ENCODE data around the gene ITGBL1. TPM values are rescaled to one million over a fixed set of nuclear protein-coding genes. Genes with fewer than 3 reads are reported as not detected.

ITGBL1 gene
- total and polyA plus RNA-seq, 2 donors (not counting 1 experiment from before 2014, with no cell fraction given), result not detected

- H2AFZ ChIP-seq (ENCODE audit: insufficient read depth, low read depth, low read length, poor library complexity, severe bottlenecking), result no peak overlapping the region
- no peak overlapping the region for H3K9ac ChIP-seq (ENCODE audit: low read length)
- CTCF ChIA-PET, result no interaction called here
- DNase-seq, result no peak
- no peak overlapping the region for H3K4me2 ChIP-seq (replicated peaks; ENCODE audit: low read depth, low read length, poor library complexity, severe bottlenecking)
- no peak overlapping the region for H3K27ac ChIP-seq (ENCODE audit: low read length in 2 of 2)
- no peaks in the 10 kb centered on the region for H4K20me1 ChIP-seq (ENCODE audit: control insufficient read depth, insufficient read depth, low read length, poor library complexity, severe bottlenecking)
- no peak overlapping the region for H3K27ac Mint-ChIP-seq
- POLR2A ChIA-PET, result no interaction called here
- intact Hi-C loops (cut with micrococcal nuclease), result no loop called here
- H3K9me3 ChIP-seq (ENCODE audit: control extremely low read depth in 1 of 3, control insufficient read depth in 2 of 3, insufficient read depth in 1 of 3, low read length in 2 of 3), result no peaks in the 10 kb centered on the region
- H3K27me3 ChIP-seq (replicated peaks in 1 of 4; ENCODE audit: control extremely low read depth in 1 of 4, control insufficient read depth in 3 of 4, insufficient read depth in 4 of 4, low read length in 3 of 4), result no peaks in the 10 kb centered on the region
- H3K4me3 Mint-ChIP-seq, result no peak overlapping the region
- H3K4me3 ChIP-seq (ENCODE audit: control extremely low read depth in 1 of 5, extremely low read depth in 1 of 5, insufficient read depth in 1 of 5, low read depth in 2 of 5, low read length in 4 of 5), result no peak overlapping the region
- no peaks in the 10 kb centered on the region for H3K4me1 ChIP-seq (ENCODE audit: control insufficient read depth in 2 of 2, insufficient read depth in 2 of 2, low read length in 2 of 2)
- no peaks in the 10 kb centered on the region for H3K4me1 Mint-ChIP-seq
- ATAC-seq (ENCODE audit: low read depth), result no peak
- H3K79me2 ChIP-seq (ENCODE audit: control insufficient read depth, insufficient read depth, low read length), result no peaks in the 10 kb centered on the region
- TF ChIP-seq EZH2 (IDR thresholded peaks at IDR 0.05; ENCODE audit: borderline replicate concordance, insufficient read depth, low read depth, low read length, poor library complexity, severe bottlenecking) (no peak), CTCF (IDR thresholded peaks at IDR 0.05) (no peak)
- no peaks in the 10 kb centered on the region for H3K36me3 ChIP-seq (replicated peaks in 1 of 2; ENCODE audit: control extremely low read depth in 1 of 2, control insufficient read depth in 1 of 2, extremely low read depth in 1 of 2, insufficient read depth in 2 of 2, low read length in 1 of 2)
- H3K9me3 Mint-ChIP-seq (ENCODE audit: insufficient read depth), result no peaks in the 10 kb centered on the region
- no peaks in the 10 kb centered on the region for H3K27me3 Mint-ChIP-seq
Observed at GRCh38 chr13:101433895-101434294, 18.6 kb upstream of the ITGBL1 start.

- Histone ChIP-seq H3K4me3 (ENCODE audit: control extremely low read depth in 1 of 5, extremely low read depth in 1 of 5, insufficient read depth in 1 of 5, low read depth in 2 of 5, low read length in 4 of 5) (no peak overlapping the region), H2AFZ (ENCODE audit: insufficient read depth, low read depth, low read length, poor library complexity, severe bottlenecking) (no peak overlapping the region), H3K9me3 (ENCODE audit: control extremely low read depth in 1 of 3, control insufficient read depth in 2 of 3, insufficient read depth in 1 of 3, low read length in 2 of 3) (no peaks in the 10 kb centered on the region), H3K27me3 (replicated peaks in 1 of 4; ENCODE audit: control extremely low read depth in 1 of 4, control insufficient read depth in 3 of 4, insufficient read depth in 4 of 4, low read length in 3 of 4) (no peaks in the 10 kb centered on the region), H3K4me1 (ENCODE audit: control insufficient read depth in 2 of 2, insufficient read depth in 2 of 2, low read length in 2 of 2) (no peaks in the 10 kb centered on the region), H3K4me2 (replicated peaks; ENCODE audit: low read depth, low read length, poor library complexity, severe bottlenecking) (no peak overlapping the region), H3K79me2 (ENCODE audit: control insufficient read depth, insufficient read depth, low read length) (no peaks in the 10 kb centered on the region), H3K36me3 (replicated peaks in 1 of 2; ENCODE audit: control extremely low read depth in 1 of 2, control insufficient read depth in 1 of 2, extremely low read depth in 1 of 2, insufficient read depth in 2 of 2, low read length in 1 of 2) (no peaks in the 10 kb centered on the region), H4K20me1 (ENCODE audit: control insufficient read depth, insufficient read depth, low read length, poor library complexity, severe bottlenecking) (no peaks in the 10 kb centered on the region), H3K9ac (ENCODE audit: low read length) (no peak overlapping the region), H3K27ac (ENCODE audit: low read length in 2 of 2) (no peak overlapping the region)
- H3K27ac Mint-ChIP-seq, result no peak overlapping the region
- CTCF ChIA-PET, result no interaction called here
- intact Hi-C loops (cut with micrococcal nuclease), result no loop called here
- ATAC-seq (ENCODE audit: low read depth) (no peak), DNase-seq (no peak)
- H3K4me3 Mint-ChIP-seq, result no peak overlapping the region
- 100% methylated on average over 1 of the region's 3 CpGs for WGBS (ENCODE audit: insufficient coverage)
- no peaks in the 10 kb centered on the region for H3K9me3 Mint-ChIP-seq (ENCODE audit: insufficient read depth)
- TF ChIP-seq EZH2 (IDR thresholded peaks at IDR 0.05; ENCODE audit: borderline replicate concordance, insufficient read depth, low read depth, low read length, poor library complexity, severe bottlenecking), result no peak
- no peak for TF ChIP-seq CTCF (IDR thresholded peaks at IDR 0.05)
- POLR2A ChIA-PET, result no interaction called here
- H3K27me3 Mint-ChIP-seq, result no peaks in the 10 kb centered on the region
- no peaks in the 10 kb centered on the region for H3K4me1 Mint-ChIP-seq
Observed at GRCh38 chr13:101434486-101434885, 18.0 kb upstream of the ITGBL1 start.

Measured in B cell (primary cell).